AG04450 (cell line): Measurements from ENCODE around the gene APPL1. TPM values are rescaled to one million over a fixed set of nuclear protein-coding genes. Genes with fewer than 3 reads are reported as not detected.

Experiments used
- CTCF ChIA-PET: fragments of 300-600, 350-600 bp; formaldehyde crosslinking; extraction: SDS; loops from one replicate; lab custom pipeline; 2022; ENCODE audit warnings: antibody characterized with exemption, inconsistent platforms; lab: Charles Lee
- POLR2A ChIA-PET: fragments of 350-600 bp; formaldehyde crosslinking; extraction: SDS; loops from one replicate; lab custom pipeline; 2021; ENCODE audit warnings: antibody characterized with exemption, inconsistent platforms; lab: Yijun Ruan, JAX
- DNase-seq: peaks from one replicate; pipeline ENCODE4 v3.0.0-alpha.2; 2011; ENCODE audit warnings: low read depth, low spot score
- H3K27ac ChIP-seq: one replicate; pipeline ENCODE4 v1.5.1; 2012; ENCODE audit warnings: low read depth, low read length, control low read depth
- H3K27me3 ChIP-seq: one replicate; pipeline ENCODE4 v1.6.0; 2012; ENCODE audit warnings: low read length; ENCODE audit not compliant: control insufficient read depth, insufficient read depth
- H3K4me3 ChIP-seq: 2 replicates; pipeline ENCODE4 v1.5.1; 2011; ENCODE audit warnings: mild to moderate bottlenecking, low read depth, low read length, control low read depth
- H3K9me3 ChIP-seq: 2 replicates; pipeline ENCODE4 v1.5.1; 2012; ENCODE audit warnings: low read length; ENCODE audit not compliant: control insufficient read depth, insufficient read depth
- CTCF ChIP-seq: IDR thresholded peaks from 2 replicates; pipeline ENCODE4 v1.5.1; 2011; ENCODE audit warnings: low read depth, low read length, control low read depth, inconsistent platforms
- polyA plus RNA-seq: library from polyadenylated mRNA; depleted of rRNA; stranded (reverse); fragments of >200 nt; gene quantifications from 2 replicates; pipeline ENCODE4 v1.2.3, GENCODE V29; 2011

APPL1 gene
- polyA plus RNA-seq, 1 experiment: 23.5 TPM

- no peak for TF ChIP-seq CTCF
- H3K9me3 ChIP-seq: peaks cover 3% of the 10 kb centered on the region
- H3K27me3 ChIP-seq: no peaks in the 10 kb centered on the region
- DNase-seq: no peak
- H3K27ac ChIP-seq: no peak overlapping the region
- H3K4me3 ChIP-seq: no peak overlapping the region
- ChIA-PET POLR2A (no interaction called here), CTCF (no interaction called here)
Measured at GRCh38 chr3:57278237-57278636, 50.7 kb downstream of the APPL1 start.

GRCh38 chr3:57279685-57280084 is 52.2 kb downstream of the APPL1 start:
- H3K27me3 ChIP-seq: no peaks in the 10 kb centered on the region
- no peak overlapping the region for H3K4me3 ChIP-seq
- H3K9me3 ChIP-seq: peaks cover 3% of the 10 kb centered on the region
- TF ChIP-seq CTCF: no peak
- ChIA-PET CTCF (interaction anchor here (1.0 kb wide), 1 partner anchor 109 kb away, joined by 5 read pairs; no protein-coding TSS in a partner anchor), POLR2A (interaction anchor here (0.6 kb wide), 1 partner anchor 12 kb away, joined by 4 read pairs; no protein-coding TSS in a partner anchor)
- DNase-seq: no peak
- H3K27ac ChIP-seq: no peak overlapping the region

- no peak overlapping the region for H3K4me3 ChIP-seq
- POLR2A ChIA-PET: no interaction called here
- no peaks in the 10 kb centered on the region for H3K27me3 ChIP-seq
- H3K27ac ChIP-seq: no peak overlapping the region
- CTCF ChIA-PET: no interaction called here
- no peak for DNase-seq
- no peak for TF ChIP-seq CTCF
- peaks cover 3% of the 10 kb centered on the region for H3K9me3 ChIP-seq
Measured at GRCh38 chr3:57281715-57282114, 54.2 kb downstream of the APPL1 start.

- no peaks in the 10 kb centered on the region for H3K27me3 ChIP-seq
- no peak for DNase-seq
- ChIA-PET CTCF (no interaction called here), POLR2A (no interaction called here)
- no peak overlapping the region for H3K4me3 ChIP-seq
- H3K27ac ChIP-seq: no peak overlapping the region
- TF ChIP-seq CTCF: no peak
- H3K9me3 ChIP-seq: peaks cover 3% of the 10 kb centered on the region
Measured at GRCh38 chr3:57283334-57283733, 55.8 kb downstream of the APPL1 start.

GRCh38 chr3:57287205-57287604 is 59.7 kb downstream of the APPL1 start:
- POLR2A ChIA-PET: no interaction called here
- DNase-seq: no peak

More at GRCh38 chr3:57287205-57287604, 59.7 kb downstream of the APPL1 start:
- H3K27ac ChIP-seq: no peak overlapping the region
- CTCF ChIA-PET: no interaction called here
- H3K27me3 ChIP-seq: no peaks in the 10 kb centered on the region
- H3K9me3 ChIP-seq: no peaks in the 10 kb centered on the region
- H3K4me3 ChIP-seq: no peak overlapping the region
- no peak for TF ChIP-seq CTCF
